Measurements from ENCODE around the gene LMBRD2.

DNA sequence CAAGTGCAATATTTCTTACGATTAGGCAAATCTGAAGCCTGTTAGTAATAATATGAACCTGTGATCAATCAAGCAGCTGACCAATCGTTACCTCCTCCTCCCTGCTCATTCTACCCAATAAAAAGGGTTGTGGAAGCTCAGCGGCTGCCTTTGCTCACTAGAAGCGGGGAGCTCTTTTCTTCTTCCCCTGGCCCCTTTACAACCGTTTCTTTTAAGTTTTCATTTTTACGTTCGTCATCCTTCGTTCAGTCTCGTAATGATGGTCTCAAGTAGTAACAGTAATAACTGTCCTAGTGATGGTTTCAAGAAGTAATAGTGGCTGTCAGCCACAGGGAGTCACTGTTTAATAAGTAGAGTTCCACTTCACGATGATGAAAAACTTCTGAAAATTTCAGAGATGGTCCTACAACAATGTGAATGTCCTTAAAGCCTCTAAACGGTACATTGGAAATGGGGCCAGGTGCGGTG, 91.2 kb downstream of the LMBRD2 start:
- TF ChIP-seq CTCF (IDR thresholded peaks at IDR 0.05) (no peak), EP300 (IDR thresholded peaks at IDR 0.05) (no peak), POLR2A (IDR thresholded peaks at IDR 0.05) (no peak), POLR2AphosphoS5 (IDR thresholded peaks at IDR 0.05) (no peak)

All from gastroesophageal sphincter (tissue), 3 donors.